IMR-90 (cell line): ENCODE results near the gene KDM6B. TPM values are rescaled to one million over a fixed set of nuclear protein-coding genes. Genes with fewer than 3 reads are reported as not detected.
"Not testable (repeated sequence)": the region's sequence is repeated elsewhere in the genome, so short reads cannot be mapped to it uniquely, and the experiment has no call there.

Experiments
- ATAC-seq: fragments of 200-7000 bp; cut with Tn5 transposase; 2 replicates; pipeline ENCODE4 v1.9.1; 2020; ENCODE audit warnings: low read depth, mild to moderate bottlenecking, moderate library complexity
- BruUV-seq: library from RNA; stranded (reverse); fragments of 400-500 nt; replicated peaks from 2 replicates; lab custom pipeline; 2021; lab: Mats Ljungman, UMichigan
- CTCF ChIA-PET: fragments of 300-600 bp; formaldehyde crosslinking; extraction: SDS; loops from one replicate; lab custom pipeline; 2021; ENCODE audit warnings: antibody characterized with exemption; lab: Yijun Ruan, JAX
- POLR2A ChIA-PET: fragments of 300-600 bp; sonication (Branson Sonifier 250); formaldehyde crosslinking; loops from one replicate; lab custom pipeline; 2022; ENCODE audit warnings: antibody characterized with exemption; ENCODE audit not compliant: unreplicated experiment; lab: Charles Lee
- DNase-seq: peaks from one replicate; pipeline ENCODE4 v3.0.0; 2013
- H2AFZ ChIP-seq: replicated peaks from 2 replicates; pipeline ENCODE3; 2013; ENCODE audit warnings: low read length, mild to moderate bottlenecking; ENCODE audit not compliant: poor library complexity
- H2AK5ac ChIP-seq: 2 replicates; pipeline ENCODE4 v1.6.1; 2013; ENCODE audit warnings: low read depth, low read length, inconsistent platforms
- H2AK9ac ChIP-seq: replicated peaks from 2 replicates; pipeline ENCODE3; 2013; ENCODE audit warnings: mild to moderate bottlenecking, low read depth, low read length, moderate library complexity; ENCODE audit not compliant: poor library complexity
- H2BK120ac ChIP-seq: 2 replicates; pipeline ENCODE4 v1.6.1; 2013; ENCODE audit warnings: low read depth, low read length, inconsistent platforms
- H2BK15ac ChIP-seq: 3 replicates; pipeline ENCODE4 v1.6.1; 2013; ENCODE audit warnings: low read depth, low read length, inconsistent platforms
- H2BK20ac ChIP-seq: 2 replicates; pipeline ENCODE4 v1.6.1; 2013; ENCODE audit warnings: low read depth, mild to moderate bottlenecking, inconsistent platforms, low read length, moderate library complexity
- H2BK5ac ChIP-seq: 2 replicates; pipeline ENCODE4 v1.6.1; 2013; ENCODE audit warnings: mild to moderate bottlenecking, low read depth, low read length, inconsistent platforms; ENCODE audit not compliant: poor library complexity, severe bottlenecking
- H3K14ac ChIP-seq: replicated peaks from 2 replicates; pipeline ENCODE4 v1.6.1; 2013; ENCODE audit warnings: low read depth, low read length, inconsistent platforms
- H3K18ac ChIP-seq: 2 replicates; pipeline ENCODE4 v1.6.1; 2013; ENCODE audit warnings: low read depth, low read length, control low read depth
- H3K23ac ChIP-seq: 2 replicates; pipeline ENCODE4 v1.6.1; 2013; ENCODE audit warnings: low read depth, low read length, inconsistent platforms
- H3K27ac ChIP-seq: 2 replicates; pipeline ENCODE4 v1.5.1; 2013; ENCODE audit warnings: mild to moderate bottlenecking, control low read depth, low read length; ENCODE audit not compliant: insufficient read depth
- H3K27me3 ChIP-seq: 2 replicates; pipeline ENCODE4 v1.6.1; 2013; ENCODE audit warnings: low read length; ENCODE audit not compliant: control insufficient read depth, insufficient read depth
- H3K36me3 ChIP-seq: 2 replicates; pipeline ENCODE4 v1.6.1; 2013; ENCODE audit warnings: low read length, mixed read lengths; ENCODE audit not compliant: control insufficient read depth, insufficient read depth
- H3K4ac ChIP-seq: 2 replicates; pipeline ENCODE4 v1.6.1; 2013; ENCODE audit warnings: low read depth, low read length, inconsistent platforms
- H3K4me1 ChIP-seq: 2 replicates; pipeline ENCODE4 v1.6.1; 2013; ENCODE audit warnings: low read length, mixed read lengths; ENCODE audit not compliant: control insufficient read depth, insufficient read depth
- H3K4me2 ChIP-seq: 2 replicates; pipeline ENCODE4 v1.6.1; 2013; ENCODE audit warnings: low read depth, mild to moderate bottlenecking, control low read depth, low read length, moderate library complexity
- H3K4me3 ChIP-seq: 2 replicates; pipeline ENCODE4 v1.5.1; 2013; ENCODE audit warnings: low read depth, mild to moderate bottlenecking, control low read depth, low read length, moderate library complexity; ENCODE audit not compliant: insufficient read depth
- H3K56ac ChIP-seq: 2 replicates; pipeline ENCODE4 v1.6.1; 2013; ENCODE audit warnings: low read length, inconsistent platforms; ENCODE audit not compliant: insufficient read depth; ENCODE audit errors: extremely low read depth
- H3K79me1 ChIP-seq, 2 experiments: 2 replicates each; pipeline ENCODE4 v1.6.1; 2013; ENCODE audit warnings: low read length in 2 of 2, inconsistent platforms in 1 of 2, low read depth in 1 of 2
- H3K9ac ChIP-seq: 2 replicates; pipeline ENCODE4 v1.6.1; 2013; ENCODE audit warnings: low read depth, low read length, control low read depth
- H3K9me1 ChIP-seq: 2 replicates; pipeline ENCODE4 v1.6.1; 2013; ENCODE audit warnings: low read length, inconsistent platforms; ENCODE audit not compliant: insufficient read depth
- H3K9me3 ChIP-seq: 2 replicates; pipeline ENCODE4 v1.6.1; 2013; ENCODE audit warnings: low read length; ENCODE audit not compliant: control insufficient read depth, insufficient read depth
- H4K20me1 ChIP-seq: 2 replicates; pipeline ENCODE4 v1.6.1; 2013; ENCODE audit warnings: low read length, inconsistent platforms; ENCODE audit not compliant: insufficient read depth
- H4K5ac ChIP-seq: 2 replicates; pipeline ENCODE4 v1.6.1; 2013; ENCODE audit warnings: mild to moderate bottlenecking, low read depth, low read length, control low read depth
- H4K8ac ChIP-seq, 2 experiments: 2 replicates each; pipeline ENCODE4 v1.6.1; 2013; ENCODE audit warnings: low read depth in 2 of 2, low read length in 2 of 2, control low read depth in 1 of 2, inconsistent platforms in 1 of 2
- H4K91ac ChIP-seq: 2 replicates; pipeline ENCODE4 v1.6.1; 2013; ENCODE audit warnings: low read depth, low read length, inconsistent platforms; ENCODE audit not compliant: insufficient read depth
- CEBPB ChIP-seq: IDR thresholded peaks from 2 replicates; pipeline ENCODE4 v1.6.1; 2012; ENCODE audit warnings: low read depth, low read length, improper control_type of control experiment
- WGBS, 2 experiments: methylation state at CpG; one replicate each; pipeline versions ENCODE4 v1.1.5 to v1.1.7; 2013; ENCODE audit warnings: missing lambda C conversion rate in 2 of 2; ENCODE audit not compliant: insufficient read length in 1 of 2; ENCODE audit errors: extremely low coverage in 2 of 2; 5-methylcytosine and 5-hydroxymethylcytosine counted together
- dilution Hi-C: fragments of 300-500 bp; cut with HindIII; formaldehyde crosslinking; loops from one replicate; pipeline ENCODE4 v1.14.3; 2018; ENCODE audit warnings: low sequenced_read_pairs; ENCODE audit not compliant: unreplicated experiment
- in situ Hi-C: fragments of 300-500 bp; cut with MboI; formaldehyde crosslinking; loops from 3 replicates; pipeline ENCODE4 v1.14.3; 2019; ENCODE audit warnings: low sequenced_read_pairs, inconsistent platforms, mixed read lengths
- intact Hi-C: fragments of 100-400 bp; cut with micrococcal nuclease; formaldehyde crosslinking; loops from 2 replicates; pipeline ENCODE4 v1.10.0; 2022
- polyA plus RNA-seq, 3 experiments: library from polyadenylated mRNA; depleted of rRNA; stranded (reverse); fragments of >200 nt; gene quantifications; 2 replicates each; pipeline ENCODE4 v1.2.3, GENCODE V29; 2012; ENCODE audit warnings: low replicate concordance in 1 of 3
- total RNA-seq: library from RNA; depleted of rRNA; stranded (reverse); fragments of >200 nt; gene quantifications from 2 replicates; pipeline ENCODE4 v1.2.3, GENCODE V29; 2012

KDM6B gene
- total and polyA plus RNA-seq, 2 of the 4 experiments (the other 2 are of a cell fraction), result 0.72 to 3.5 TPM

DNA sequence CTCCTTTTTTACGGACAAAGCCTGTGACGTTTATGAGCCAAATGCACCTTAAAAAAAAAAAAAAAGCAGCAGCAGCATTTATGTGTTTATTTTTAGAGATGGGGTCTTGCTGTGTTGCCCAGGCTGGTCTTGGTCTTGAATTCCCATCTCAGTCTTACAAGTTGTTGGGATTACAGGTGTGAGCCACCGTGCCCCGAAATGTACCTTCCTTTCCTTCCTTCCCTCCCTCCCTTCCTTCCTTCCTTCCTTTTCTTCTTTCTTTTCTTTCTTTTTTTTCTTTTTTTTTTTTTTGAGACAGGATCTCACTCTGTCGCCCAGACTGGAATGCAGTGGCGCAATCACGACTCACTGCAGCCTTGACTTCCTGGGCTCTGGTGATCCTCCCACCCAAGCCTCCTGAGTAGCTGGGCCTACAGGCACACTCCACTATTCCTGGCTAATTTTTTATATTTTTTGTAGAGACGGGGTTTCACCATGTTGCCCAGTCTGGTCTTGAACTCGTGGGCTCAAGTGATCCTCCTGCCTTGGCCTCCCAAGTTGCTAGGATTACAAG is 24.1 kb upstream of the KDM6B start:
- in situ Hi-C loops, intact Hi-C loops: not testable (repeated sequence)
- CTCF ChIA-PET, result interaction anchor here (0.7 kb wide), 1 partner anchor 41 kb away, joined by 3 read pairs; no protein-coding TSS in a partner anchor

More for the DNA sequence above, 24.1 kb upstream of the KDM6B start:
- H3K9ac ChIP-seq, H4K91ac ChIP-seq, ATAC-seq, H3K27ac ChIP-seq, H3K18ac ChIP-seq, H2AFZ ChIP-seq, H3K56ac ChIP-seq, H2BK120ac ChIP-seq, H3K4me2 ChIP-seq, H4K8ac ChIP-seq, H3K79me1 ChIP-seq, H3K4ac ChIP-seq, POLR2A ChIA-PET, H2BK20ac ChIP-seq, H3K36me3 ChIP-seq, H3K4me3 ChIP-seq, H2BK15ac ChIP-seq, H4K5ac ChIP-seq, H4K20me1 ChIP-seq, H3K9me3 ChIP-seq, H3K23ac ChIP-seq, H3K4me1 ChIP-seq, H3K9me1 ChIP-seq, H2BK5ac ChIP-seq, H2AK9ac ChIP-seq, dilution Hi-C loops, BruUV-seq, H3K14ac ChIP-seq: not testable (repeated sequence)
- DNase-seq, result peak; percentile 21
- H3K27me3 ChIP-seq, result peaks cover 17% of the 10 kb centered on the region
- peak overlapping the region; percentile 25 for H2AK5ac ChIP-seq
- WGBS, 2 experiments, result no CpG with 5 or more reads among the region's 9 CpGs
- peak; percentile 79 for TF ChIP-seq CEBPB
